ENCODE results near the gene CD93. TPM values are rescaled to one million over a fixed set of nuclear protein-coding genes. Genes with fewer than 3 reads are reported as not detected.

Gene CD93
- total RNA-seq, 1 donor from 2014 or later: 139 TPM

DNA sequence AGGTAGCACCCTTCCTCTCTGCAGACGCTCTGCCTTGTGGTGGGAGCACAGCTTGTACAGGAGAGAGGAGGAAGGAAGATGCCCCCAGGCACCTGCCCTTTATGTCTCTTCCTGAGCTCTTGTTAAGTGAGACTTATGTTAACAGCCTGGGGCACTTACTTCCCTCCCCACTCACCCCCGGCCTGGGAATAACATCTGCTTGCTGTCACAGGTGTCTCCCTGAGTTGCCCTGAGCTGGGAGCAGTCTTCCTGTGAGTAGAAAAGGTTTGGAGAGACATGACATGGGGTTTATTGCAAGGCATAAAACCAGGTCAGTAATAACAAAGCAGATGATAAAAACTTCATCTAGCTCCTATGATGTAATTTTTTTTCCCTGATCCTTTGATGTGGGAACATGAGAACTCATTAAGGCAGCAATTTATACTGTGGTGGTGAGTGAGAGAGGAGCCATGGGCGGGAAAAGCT lies 49.1 kb downstream of the CD93 start:
- H3K36me3 Mint-ChIP-seq (ENCODE audit: low read depth, unreplicated experiment): no peaks in the 10 kb centered on the region
- DNase-seq (ENCODE audit: low spot score): no peak
- H3K27ac Mint-ChIP-seq (ENCODE audit: unreplicated experiment): no peak overlapping the region
- TF ChIP-seq, protein P1, sequence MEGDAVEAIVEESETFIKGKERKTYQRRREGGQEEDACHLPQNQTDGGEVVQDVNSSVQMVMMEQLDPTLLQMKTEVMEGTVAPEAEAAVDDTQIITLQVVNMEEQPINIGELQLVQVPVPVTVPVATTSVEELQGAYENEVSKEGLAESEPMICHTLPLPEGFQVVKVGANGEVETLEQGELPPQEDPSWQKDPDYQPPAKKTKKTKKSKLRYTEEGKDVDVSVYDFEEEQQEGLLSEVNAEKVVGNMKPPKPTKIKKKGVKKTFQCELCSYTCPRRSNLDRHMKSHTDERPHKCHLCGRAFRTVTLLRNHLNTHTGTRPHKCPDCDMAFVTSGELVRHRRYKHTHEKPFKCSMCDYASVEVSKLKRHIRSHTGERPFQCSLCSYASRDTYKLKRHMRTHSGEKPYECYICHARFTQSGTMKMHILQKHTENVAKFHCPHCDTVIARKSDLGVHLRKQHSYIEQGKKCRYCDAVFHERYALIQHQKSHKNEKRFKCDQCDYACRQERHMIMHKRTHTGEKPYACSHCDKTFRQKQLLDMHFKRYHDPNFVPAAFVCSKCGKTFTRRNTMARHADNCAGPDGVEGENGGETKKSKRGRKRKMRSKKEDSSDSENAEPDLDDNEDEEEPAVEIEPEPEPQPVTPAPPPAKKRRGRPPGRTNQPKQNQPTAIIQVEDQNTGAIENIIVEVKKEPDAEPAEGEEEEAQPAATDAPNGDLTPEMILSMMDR (IDR thresholded peaks at IDR 0.05; ENCODE audit: unreplicated experiment): no peak
- peak overlapping the region; percentile 67 for H3K4me3 Mint-ChIP-seq (ENCODE audit: unreplicated experiment)
- peaks cover 16% of the 10 kb centered on the region for H3K4me1 Mint-ChIP-seq (ENCODE audit: unreplicated experiment)
- no peaks in the 10 kb centered on the region for H3K9me3 Mint-ChIP-seq (ENCODE audit: unreplicated experiment)
- peaks cover 24% of the 10 kb centered on the region for H3K27me3 Mint-ChIP-seq (ENCODE audit: unreplicated experiment)

DNA sequence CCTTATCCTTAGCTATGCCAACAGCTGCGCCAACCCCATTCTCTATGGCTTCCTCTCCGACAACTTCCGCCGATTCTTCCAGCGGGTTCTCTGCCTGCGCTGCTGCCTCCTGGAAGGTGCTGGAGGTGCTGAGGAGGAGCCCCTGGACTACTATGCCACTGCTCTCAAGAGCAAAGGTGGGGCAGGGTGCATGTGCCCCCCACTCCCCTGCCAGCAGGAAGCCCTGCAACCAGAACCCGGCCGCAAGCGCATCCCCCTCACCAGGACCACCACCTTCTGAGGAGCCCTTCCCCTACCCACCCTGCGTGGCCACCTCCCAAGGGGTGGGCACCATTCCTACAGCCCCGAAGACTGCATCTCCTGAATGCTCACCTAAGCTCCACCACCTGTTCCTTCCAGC lies 49.8 kb downstream of the CD93 start:
- TF ChIP-seq, protein P1 (IDR thresholded peaks at IDR 0.05; ENCODE audit: unreplicated experiment): no peak
- Mint-ChIP-seq H3K9me3 (ENCODE audit: unreplicated experiment) (no peaks in the 10 kb centered on the region), H3K36me3 (ENCODE audit: low read depth, unreplicated experiment) (no peaks in the 10 kb centered on the region), H3K27ac (ENCODE audit: unreplicated experiment) (no peak overlapping the region), H3K27me3 (ENCODE audit: unreplicated experiment) (peaks cover 24% of the 10 kb centered on the region), H3K4me1 (ENCODE audit: unreplicated experiment) (peaks cover 21% of the 10 kb centered on the region), H3K4me3 (ENCODE audit: unreplicated experiment) (peak overlapping the region; percentile 67)
- DNase-seq (ENCODE audit: low spot score): no peak

DNA sequence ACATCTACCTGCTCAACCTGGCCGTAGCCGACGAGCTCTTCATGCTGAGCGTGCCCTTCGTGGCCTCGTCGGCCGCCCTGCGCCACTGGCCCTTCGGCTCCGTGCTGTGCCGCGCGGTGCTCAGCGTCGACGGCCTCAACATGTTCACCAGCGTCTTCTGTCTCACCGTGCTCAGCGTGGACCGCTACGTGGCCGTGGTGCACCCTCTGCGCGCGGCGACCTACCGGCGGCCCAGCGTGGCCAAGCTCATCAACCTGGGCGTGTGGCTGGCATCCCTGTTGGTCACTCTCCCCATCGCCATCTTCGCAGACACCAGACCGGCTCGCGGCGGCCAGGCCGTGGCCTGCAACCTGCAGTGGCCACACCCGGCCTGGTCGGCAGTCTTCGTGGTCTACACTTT lies 50.4 kb downstream of the CD93 start:
- Mint-ChIP-seq H3K9me3 (ENCODE audit: unreplicated experiment) (no peaks in the 10 kb centered on the region), H3K4me1 (ENCODE audit: unreplicated experiment) (peaks cover 21% of the 10 kb centered on the region), H3K4me3 (ENCODE audit: unreplicated experiment) (no peak overlapping the region), H3K27me3 (ENCODE audit: unreplicated experiment) (peaks cover 24% of the 10 kb centered on the region), H3K27ac (ENCODE audit: unreplicated experiment) (no peak overlapping the region), H3K36me3 (ENCODE audit: low read depth, unreplicated experiment) (no peaks in the 10 kb centered on the region)
- no peak for DNase-seq (ENCODE audit: low spot score)
- TF ChIP-seq, protein P1 (IDR thresholded peaks at IDR 0.05; ENCODE audit: unreplicated experiment): no peak

DNA sequence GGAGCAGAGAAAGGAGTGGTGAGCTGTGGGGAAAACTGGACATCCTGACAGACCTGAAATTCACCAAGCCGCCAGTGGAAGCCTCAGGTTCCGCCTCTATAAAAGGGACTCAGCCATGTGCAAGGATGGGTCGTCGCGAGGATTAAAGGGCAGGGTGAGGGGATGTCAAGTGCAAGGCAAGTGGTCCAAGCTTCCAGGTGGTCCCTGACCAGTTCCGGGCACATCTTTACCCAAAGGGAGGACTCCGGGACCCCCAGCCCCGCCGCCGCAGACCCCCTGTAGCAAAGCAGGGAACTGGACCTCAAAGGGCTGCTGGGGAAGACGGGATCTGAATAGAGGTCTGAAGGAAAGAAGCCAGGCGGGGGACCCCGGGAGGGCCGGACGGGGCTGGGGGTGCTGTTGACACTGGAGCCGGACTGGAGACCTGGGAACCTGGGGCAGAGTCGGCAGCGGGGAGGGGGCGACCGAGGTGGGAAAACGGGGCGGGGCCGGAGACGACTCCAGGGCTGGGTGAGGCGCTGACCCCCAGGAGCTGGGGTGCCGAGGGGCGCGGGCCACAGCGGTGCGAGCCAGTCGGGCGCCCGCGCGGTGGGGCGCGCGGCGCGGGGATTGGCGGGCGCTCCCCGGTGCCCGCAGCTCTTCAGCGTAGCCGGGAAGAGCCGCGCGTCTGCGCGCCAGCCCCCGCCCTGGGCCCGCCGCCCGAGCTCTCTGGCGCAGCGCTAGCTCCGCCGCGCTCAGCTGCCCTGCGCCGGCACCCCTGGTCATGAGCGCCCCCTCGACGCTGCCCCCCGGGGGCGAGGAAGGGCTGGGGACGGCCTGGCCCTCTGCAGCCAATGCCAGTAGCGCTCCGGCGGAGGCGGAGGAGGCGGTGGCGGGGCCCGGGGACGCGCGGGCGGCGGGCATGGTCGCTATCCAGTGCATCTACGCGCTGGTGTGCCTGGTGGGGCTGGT lies 51.1 kb downstream of the CD93 start, which contains the start of gene SSTR4:
Gene SSTR4 (plus strand): TSS at position 592 of the 951 bp plus-strand sequence. CDS start 172 bp downstream, at position 764.
- peak; percentile 21 for DNase-seq (ENCODE audit: low spot score)
- Mint-ChIP-seq H3K27ac (ENCODE audit: unreplicated experiment) (no peak within 1 kb of the TSS), H3K9me3 (ENCODE audit: unreplicated experiment) (no peaks in the 10 kb centered on the region), H3K27me3 (ENCODE audit: unreplicated experiment) (peaks cover 24% of the 10 kb centered on the region), H3K4me1 (ENCODE audit: unreplicated experiment) (peaks cover 21% of the 10 kb centered on the region), H3K4me3 (ENCODE audit: unreplicated experiment) (no peak within 1 kb of the TSS), H3K36me3 (ENCODE audit: low read depth, unreplicated experiment) (no peaks in the 10 kb centered on the region)
- TF ChIP-seq, protein P1 (IDR thresholded peaks at IDR 0.05; ENCODE audit: unreplicated experiment): no peak

DNA sequence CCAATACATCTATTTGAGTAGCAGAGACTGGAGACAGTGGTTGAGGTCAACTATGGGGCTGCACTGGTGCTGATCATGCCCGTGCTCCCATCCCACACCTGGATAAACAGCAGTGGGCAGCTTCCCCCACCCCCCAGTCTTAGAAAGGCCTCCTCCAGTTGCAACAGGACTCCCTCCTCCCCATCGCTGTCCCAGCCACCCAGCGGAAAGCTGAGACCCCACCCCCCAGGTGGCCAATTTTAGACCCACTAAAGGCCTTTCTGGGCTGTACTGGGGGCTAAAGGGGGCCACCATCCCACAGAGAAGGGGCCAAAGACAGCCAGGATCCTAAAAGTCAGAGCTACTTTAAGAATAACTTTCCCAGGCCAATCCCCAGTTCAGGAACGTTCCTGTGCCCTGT lies 52.2 kb downstream of the CD93 start:
- TF ChIP-seq, protein P1 (IDR thresholded peaks at IDR 0.05; ENCODE audit: unreplicated experiment): no peak
- Mint-ChIP-seq H3K9me3 (ENCODE audit: unreplicated experiment) (no peaks in the 10 kb centered on the region), H3K36me3 (ENCODE audit: low read depth, unreplicated experiment) (no peaks in the 10 kb centered on the region), H3K27ac (ENCODE audit: unreplicated experiment) (no peak overlapping the region), H3K27me3 (ENCODE audit: unreplicated experiment) (peaks cover 24% of the 10 kb centered on the region), H3K4me3 (ENCODE audit: unreplicated experiment) (peak overlapping the region; percentile 34), H3K4me1 (ENCODE audit: unreplicated experiment) (peaks cover 21% of the 10 kb centered on the region)
- DNase-seq (ENCODE audit: low spot score): no peak

Data from endothelial cell (in vitro differentiated cells).